22Rv1 (cell line): Measurements from ENCODE around the gene SIGLEC9.
"Not testable (repeated sequence)": the region's sequence is repeated elsewhere in the genome, so short reads cannot be mapped to it uniquely, and the experiment has no call there.

ENCODE experiments used
- ZFX ChIP-seq: fragments of 450-650 bp; IDR thresholded peaks from 2 replicates; pipeline ENCODE4 v1.6.1; 2017; ENCODE audit warnings: antibody characterized with exemption, borderline replicate concordance
- TF ChIP-seq, protein P1 (sequence below): fragments of 450-650 bp; IDR thresholded peaks from 2 replicates; pipeline ENCODE4 v1.5.1; 2017; ENCODE audit warnings: mild to moderate bottlenecking

DNA sequence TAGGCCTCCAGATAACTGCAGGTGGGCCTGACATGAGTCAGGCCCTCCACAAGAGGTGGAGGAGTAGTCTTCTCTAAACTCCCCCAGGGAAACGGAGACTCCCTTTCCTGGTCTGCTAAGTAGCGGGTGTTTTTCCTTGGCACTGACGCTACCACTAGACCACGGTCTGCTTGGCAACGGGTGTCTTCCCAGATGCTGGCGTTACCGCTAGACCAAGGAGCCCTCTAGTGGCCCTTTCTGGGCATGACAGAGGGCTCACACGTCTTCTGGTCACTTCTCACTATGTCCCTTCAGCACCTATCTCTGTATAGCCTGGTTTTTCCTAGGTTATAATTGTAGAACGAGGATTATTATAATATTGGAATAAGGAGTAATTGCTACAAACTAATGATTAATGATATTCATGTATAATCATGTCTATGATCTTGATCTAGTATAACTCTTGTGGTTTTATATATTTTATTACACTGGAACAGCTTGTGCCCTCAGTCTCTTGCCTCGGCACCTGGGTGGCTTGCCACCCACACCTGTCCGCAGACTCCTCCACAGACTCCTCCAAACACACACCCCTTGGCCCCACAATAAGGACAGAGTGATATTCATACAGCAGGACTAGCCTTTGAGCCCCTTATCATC is 44.7 kb downstream of the SIGLEC9 start:
- TF ChIP-seq, protein P1, sequence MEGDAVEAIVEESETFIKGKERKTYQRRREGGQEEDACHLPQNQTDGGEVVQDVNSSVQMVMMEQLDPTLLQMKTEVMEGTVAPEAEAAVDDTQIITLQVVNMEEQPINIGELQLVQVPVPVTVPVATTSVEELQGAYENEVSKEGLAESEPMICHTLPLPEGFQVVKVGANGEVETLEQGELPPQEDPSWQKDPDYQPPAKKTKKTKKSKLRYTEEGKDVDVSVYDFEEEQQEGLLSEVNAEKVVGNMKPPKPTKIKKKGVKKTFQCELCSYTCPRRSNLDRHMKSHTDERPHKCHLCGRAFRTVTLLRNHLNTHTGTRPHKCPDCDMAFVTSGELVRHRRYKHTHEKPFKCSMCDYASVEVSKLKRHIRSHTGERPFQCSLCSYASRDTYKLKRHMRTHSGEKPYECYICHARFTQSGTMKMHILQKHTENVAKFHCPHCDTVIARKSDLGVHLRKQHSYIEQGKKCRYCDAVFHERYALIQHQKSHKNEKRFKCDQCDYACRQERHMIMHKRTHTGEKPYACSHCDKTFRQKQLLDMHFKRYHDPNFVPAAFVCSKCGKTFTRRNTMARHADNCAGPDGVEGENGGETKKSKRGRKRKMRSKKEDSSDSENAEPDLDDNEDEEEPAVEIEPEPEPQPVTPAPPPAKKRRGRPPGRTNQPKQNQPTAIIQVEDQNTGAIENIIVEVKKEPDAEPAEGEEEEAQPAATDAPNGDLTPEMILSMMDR: peak; percentile 89
- not testable (repeated sequence) for TF ChIP-seq ZFX
